Measurements from ENCODE around the gene CHID1.

CHID1 gene

DNA sequence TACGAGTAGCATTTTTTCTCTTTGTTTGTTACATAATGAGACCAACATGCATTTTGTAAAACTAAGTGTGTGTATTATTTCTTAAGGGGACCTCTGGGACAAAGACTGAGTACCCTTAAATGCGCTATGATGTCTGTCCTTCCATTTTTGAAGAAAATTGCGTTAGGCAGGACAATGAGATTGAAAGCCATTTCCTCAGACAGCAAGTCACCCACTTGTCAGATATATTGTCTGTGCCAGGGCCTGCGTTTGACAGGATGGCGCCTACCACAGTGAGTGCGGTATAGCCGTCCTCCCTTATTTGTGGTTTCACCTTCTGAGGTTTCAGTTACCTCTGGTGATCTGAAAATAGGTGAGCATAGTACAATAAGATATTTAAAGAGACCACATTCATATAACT, 17.3 kb upstream of the CHID1 start:
- no peak for DNase-seq (ENCODE audit: low spot score)
- TF ChIP-seq, protein P1, sequence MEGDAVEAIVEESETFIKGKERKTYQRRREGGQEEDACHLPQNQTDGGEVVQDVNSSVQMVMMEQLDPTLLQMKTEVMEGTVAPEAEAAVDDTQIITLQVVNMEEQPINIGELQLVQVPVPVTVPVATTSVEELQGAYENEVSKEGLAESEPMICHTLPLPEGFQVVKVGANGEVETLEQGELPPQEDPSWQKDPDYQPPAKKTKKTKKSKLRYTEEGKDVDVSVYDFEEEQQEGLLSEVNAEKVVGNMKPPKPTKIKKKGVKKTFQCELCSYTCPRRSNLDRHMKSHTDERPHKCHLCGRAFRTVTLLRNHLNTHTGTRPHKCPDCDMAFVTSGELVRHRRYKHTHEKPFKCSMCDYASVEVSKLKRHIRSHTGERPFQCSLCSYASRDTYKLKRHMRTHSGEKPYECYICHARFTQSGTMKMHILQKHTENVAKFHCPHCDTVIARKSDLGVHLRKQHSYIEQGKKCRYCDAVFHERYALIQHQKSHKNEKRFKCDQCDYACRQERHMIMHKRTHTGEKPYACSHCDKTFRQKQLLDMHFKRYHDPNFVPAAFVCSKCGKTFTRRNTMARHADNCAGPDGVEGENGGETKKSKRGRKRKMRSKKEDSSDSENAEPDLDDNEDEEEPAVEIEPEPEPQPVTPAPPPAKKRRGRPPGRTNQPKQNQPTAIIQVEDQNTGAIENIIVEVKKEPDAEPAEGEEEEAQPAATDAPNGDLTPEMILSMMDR (conservative IDR thresholded peaks at IDR 0.05; ENCODE audit: low read depth) = no peak
- ChIA-PET CTCF (interaction anchor here (0.6 kb wide), 1 partner anchor 71 kb away, joined by 3 read pairs; no protein-coding TSS in a partner anchor), POLR2A (ENCODE audit: low non-redundant PET) (interaction anchor here (0.6 kb wide), 2 partner anchors 29 to 607 kb away, joined by 3 to 5 read pairs; no protein-coding TSS in a partner anchor)
- H3K27ac ChIP-seq = no peak overlapping the region

DNA sequence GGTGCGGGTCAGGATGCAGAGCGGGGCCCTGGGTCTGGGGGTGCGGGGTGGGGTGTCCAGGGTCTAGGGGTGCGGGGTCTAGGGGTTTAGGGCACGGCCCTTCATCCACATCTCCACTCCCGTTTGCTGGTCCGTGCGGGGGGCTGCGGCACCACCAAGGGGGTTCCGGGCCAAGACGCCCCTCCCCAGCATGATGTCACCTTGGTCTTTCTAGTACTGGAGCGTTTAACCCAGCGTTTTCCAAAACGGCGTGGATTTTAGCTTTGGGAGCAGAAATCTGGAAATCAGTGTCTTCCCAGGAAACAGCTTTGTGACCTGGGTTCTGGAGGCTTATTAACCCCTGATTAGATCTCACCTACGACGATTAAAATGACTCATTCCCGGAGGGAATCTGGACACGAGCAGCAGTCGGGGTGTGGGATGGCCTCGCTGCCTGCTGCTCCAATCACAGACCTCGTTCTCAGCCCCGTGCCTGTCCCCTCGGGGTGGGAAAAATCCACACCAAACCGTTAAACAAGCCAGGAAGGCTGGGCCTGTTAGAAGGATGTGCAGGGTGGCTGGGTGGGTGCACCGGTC, 15.8 kb upstream of the CHID1 start:
- CTCF ChIA-PET = interaction anchor here (0.6 to 0.7 kb wide), 2 partner anchors 30 to 101 kb away, joined by 3 to 4 read pairs; no protein-coding TSS in a partner anchor
- POLR2A ChIA-PET (ENCODE audit: low non-redundant PET) = no interaction called here
- H3K27ac ChIP-seq = peak overlapping the region; percentile 88
- TF ChIP-seq, protein P1 (conservative IDR thresholded peaks at IDR 0.05; ENCODE audit: low read depth) = no peak
- DNase-seq (ENCODE audit: low spot score) = peak; percentile 82

DNA sequence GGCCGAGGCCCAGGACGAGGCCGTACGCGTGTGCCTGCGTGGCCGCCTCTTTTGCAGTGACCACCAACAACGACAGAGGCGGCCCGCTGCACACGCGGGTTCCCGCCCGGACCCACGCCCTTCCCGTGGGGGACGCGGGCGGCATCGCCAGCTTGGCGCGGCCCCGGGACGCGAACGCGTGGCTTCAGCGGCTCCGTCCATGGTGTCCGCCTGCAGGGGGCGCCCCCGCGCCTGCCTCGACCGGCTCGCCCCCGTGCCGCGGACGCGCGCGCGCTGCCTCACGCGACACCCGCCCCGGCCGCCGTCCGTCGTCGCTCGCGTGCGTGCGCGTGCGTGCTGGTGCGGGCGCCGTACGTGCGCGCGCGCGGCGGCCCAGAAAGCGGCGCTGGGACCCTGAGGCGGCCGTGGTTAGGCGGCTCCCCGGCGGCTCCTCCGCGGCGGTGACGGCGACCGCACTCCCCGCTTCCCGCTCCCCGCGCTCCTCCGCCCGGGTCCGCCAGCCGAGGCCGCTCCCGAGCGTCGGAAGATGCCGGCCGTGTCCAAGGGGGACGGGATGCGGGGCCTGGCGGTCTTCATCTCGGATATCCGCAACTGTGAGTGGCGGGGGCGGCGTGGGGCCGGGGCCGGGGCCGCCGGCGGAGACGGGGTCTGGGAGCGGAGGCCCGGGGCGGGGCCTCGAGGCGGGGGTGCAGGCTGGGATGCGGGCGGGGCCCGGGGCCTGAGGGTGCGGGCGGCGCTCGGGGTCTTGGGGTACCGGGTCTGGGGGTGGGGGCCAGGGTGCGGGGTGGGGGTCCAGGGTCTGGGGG, 15.1 kb upstream of the CHID1 start, which contains the start of gene AP2A2:
TSS of gene AP2A2 (plus strand) at position 375 of the 806 bp plus-strand sequence. CDS start at position 527, 152 bp downstream.
- peak; percentile 88 for DNase-seq (ENCODE audit: low spot score)
- peak within 1 kb of the TSS; percentile 88 for H3K27ac ChIP-seq
- TF ChIP-seq, protein P1 (conservative IDR thresholded peaks at IDR 0.05; ENCODE audit: low read depth) = peak; percentile 90
- ChIA-PET CTCF (interaction anchor here (0.5 to 1.0 kb wide), 4 partner anchors 10 to 391 kb away, joined by 3 to 4 read pairs (median 4); no protein-coding TSS in a partner anchor), POLR2A (ENCODE audit: low non-redundant PET) (interaction anchor here (0.6 kb wide), 1 partner anchor 126 kb away, joined by 4 read pairs; no protein-coding TSS in a partner anchor)

DNA sequence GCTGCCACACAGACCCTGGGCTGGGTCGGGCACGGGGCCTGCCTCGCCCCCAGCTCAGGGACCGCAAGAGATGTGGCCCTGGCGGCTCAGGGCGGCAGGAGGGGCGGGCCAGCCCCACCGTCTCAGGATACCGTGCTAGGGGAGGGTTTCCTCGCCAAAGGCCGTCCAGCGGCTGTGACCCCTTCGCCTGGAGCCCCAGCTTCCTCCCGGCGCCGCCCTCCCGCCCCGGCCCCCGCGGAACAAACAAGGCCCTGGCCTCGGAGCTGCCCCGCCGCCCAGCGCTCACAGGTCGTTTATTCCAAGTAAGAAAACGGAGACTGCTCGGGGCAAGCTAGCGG, 14.5 kb upstream of the CHID1 start:
- DNase-seq (ENCODE audit: low spot score) = no peak
- peak overlapping the region; percentile 88 for H3K27ac ChIP-seq
- CTCF ChIA-PET = interaction anchor here (0.5 to 1.0 kb wide), 5 partner anchors 8 to 392 kb away, joined by 3 to 4 read pairs (median 3); no protein-coding TSS in a partner anchor
- POLR2A ChIA-PET (ENCODE audit: low non-redundant PET) = interaction anchor here (0.6 kb wide), 1 partner anchor 126 kb away, joined by 4 read pairs; no protein-coding TSS in a partner anchor
- TF ChIP-seq, protein P1 (conservative IDR thresholded peaks at IDR 0.05; ENCODE audit: low read depth) = no peak

DNA sequence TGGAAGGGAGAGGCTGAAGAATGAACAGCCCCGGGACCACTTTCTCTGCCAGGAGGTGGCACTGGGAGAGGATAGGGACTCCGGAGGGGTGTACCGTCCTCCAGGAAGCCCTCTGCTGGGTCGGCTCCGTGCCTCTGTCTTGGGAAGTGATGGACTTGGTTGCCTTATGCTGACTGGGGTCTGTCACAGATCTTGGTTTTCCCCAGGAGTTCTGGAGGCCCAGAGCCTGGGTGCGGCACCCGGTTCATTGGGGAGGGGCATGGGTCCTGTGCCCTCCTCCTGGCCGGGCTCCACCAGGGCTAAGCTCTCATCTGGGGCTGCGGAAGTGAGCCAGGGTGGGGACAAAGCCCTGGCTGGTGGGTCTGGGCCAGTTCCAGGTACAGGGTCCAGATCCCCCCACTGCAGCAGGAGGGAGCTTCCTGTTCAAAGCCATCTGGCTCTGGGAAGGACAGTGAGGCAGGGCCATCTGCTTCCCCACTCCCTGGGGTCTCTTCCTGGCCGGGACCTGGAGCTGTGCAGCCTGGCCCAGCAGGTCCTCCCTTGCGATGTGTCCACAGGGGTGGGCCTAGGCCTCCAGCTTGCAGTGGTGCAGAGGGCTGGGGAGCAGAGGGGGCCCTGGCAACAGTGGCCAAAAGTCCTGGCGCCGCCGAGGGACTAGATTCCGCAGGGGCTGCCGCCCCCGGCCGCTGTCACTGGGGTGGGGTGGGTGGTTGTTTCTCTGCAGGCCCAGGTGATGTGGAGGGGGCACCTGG, 14.0 kb upstream of the CHID1 start:
- ChIA-PET POLR2A (ENCODE audit: low non-redundant PET) (no interaction called here), CTCF (interaction anchor here (0.5 to 1.0 kb wide), 5 partner anchors 8 to 392 kb away, joined by 3 to 4 read pairs (median 3); no protein-coding TSS in a partner anchor)
- DNase-seq (ENCODE audit: low spot score) = no peak
- H3K27ac ChIP-seq = peak overlapping the region; percentile 88
- TF ChIP-seq, protein P1 (conservative IDR thresholded peaks at IDR 0.05; ENCODE audit: low read depth) = no peak
